Astrocyte (in vitro differentiated cells and primary cell): ENCODE data around the gene GJB3. TPM values are rescaled to one million over a fixed set of nuclear protein-coding genes. Genes with fewer than 3 reads are reported as not detected.

Experiments used
- DNase-seq: peaks from one replicate; pipeline ENCODE4 v3.0.0-alpha.2; 2010; ENCODE audit warnings: low read depth
- FAIRE-seq: peaks from 2 replicates; lab custom pipeline; 2011; peaks lifted over from hg19 to GRCh38; lab: Jason Lieb, UNC
- H2AFZ ChIP-seq: 2 replicates; pipeline ENCODE4 v1.6.0; 2012; ENCODE audit warnings: low read depth, low read length, inconsistent platforms
- H3K27ac ChIP-seq: 2 replicates; pipeline ENCODE4 v1.5.1; 2011; ENCODE audit warnings: low read depth, low read length, inconsistent platforms
- H3K27me3 ChIP-seq: 2 replicates; pipeline ENCODE4 v1.6.0; 2011; ENCODE audit warnings: low read length, inconsistent platforms; ENCODE audit not compliant: insufficient read depth
- H3K36me3 ChIP-seq: 2 replicates; pipeline ENCODE4 v1.5.1; 2011; ENCODE audit warnings: low read length, inconsistent platforms; ENCODE audit not compliant: insufficient read depth
- H3K4me1 ChIP-seq: 2 replicates; pipeline ENCODE4 v1.5.1; 2011; ENCODE audit warnings: low read length, inconsistent platforms; ENCODE audit not compliant: insufficient read depth
- H3K4me2 ChIP-seq: 2 replicates; pipeline ENCODE4 v1.6.0; 2012; ENCODE audit warnings: low read length, inconsistent platforms
- H3K4me3 ChIP-seq: 2 replicates; pipeline ENCODE4 v1.5.1; 2011; ENCODE audit warnings: low read depth, mild to moderate bottlenecking, low read length, inconsistent platforms; ENCODE audit not compliant: insufficient read depth
- H3K79me2 ChIP-seq: 2 replicates; pipeline ENCODE4 v1.6.0; 2012; ENCODE audit warnings: mild to moderate bottlenecking, low read length, inconsistent platforms; ENCODE audit not compliant: insufficient read depth
- H3K9ac ChIP-seq: 2 replicates; pipeline ENCODE4 v1.6.0; 2012; ENCODE audit warnings: mild to moderate bottlenecking, low read length, inconsistent platforms
- H3K9me3 ChIP-seq: 2 replicates; pipeline ENCODE4 v1.5.1; 2012; ENCODE audit warnings: low read depth, mild to moderate bottlenecking, low read length, inconsistent platforms; ENCODE audit not compliant: insufficient read depth
- H4K20me1 ChIP-seq: 2 replicates; pipeline ENCODE4 v1.6.0; 2012; ENCODE audit warnings: low read length, inconsistent platforms; ENCODE audit not compliant: insufficient read depth
- H3K27ac Mint-ChIP-seq: one replicate; pipeline ENCODE4 v1.8.0; 2021; ENCODE audit warnings: mild to moderate bottlenecking, mixed read lengths; ENCODE audit not compliant: unreplicated experiment
- H3K27me3 Mint-ChIP-seq: one replicate; pipeline ENCODE4 v1.8.0; 2021; ENCODE audit warnings: low read depth, mixed read lengths; ENCODE audit not compliant: unreplicated experiment
- H3K36me3 Mint-ChIP-seq: one replicate; pipeline ENCODE4 v1.8.0; 2021; ENCODE audit warnings: low read depth, mixed read lengths; ENCODE audit not compliant: unreplicated experiment
- H3K4me1 Mint-ChIP-seq: one replicate; pipeline ENCODE4 v1.8.0; 2021; ENCODE audit warnings: low read depth, mixed read lengths; ENCODE audit not compliant: unreplicated experiment
- H3K4me3 Mint-ChIP-seq: one replicate; pipeline ENCODE4 v1.8.0; 2021; ENCODE audit warnings: mild to moderate bottlenecking, moderate library complexity, mixed read lengths; ENCODE audit not compliant: unreplicated experiment
- H3K9me3 Mint-ChIP-seq: one replicate; pipeline ENCODE4 v1.8.0; 2021; ENCODE audit warnings: mild to moderate bottlenecking, mixed read lengths; ENCODE audit not compliant: unreplicated experiment
- EZH2 ChIP-seq: IDR thresholded peaks from 2 replicates; pipeline ENCODE4 v1.6.1; 2012; ENCODE audit warnings: mild to moderate bottlenecking, low read length, inconsistent platforms; ENCODE audit not compliant: insufficient read depth
- total RNA-seq: library from RNA; stranded (reverse); gene quantifications from 2 replicates; pipeline ENCODE4 v1.2.1, GENCODE V29; 2021
- TF ChIP-seq, protein P1 (sequence below): IDR thresholded peaks from 2 replicates; pipeline ENCODE4 v1.5.1; 2011; ENCODE audit warnings: low read depth, mild to moderate bottlenecking, inconsistent platforms, low read length, moderate library complexity; ENCODE audit not compliant: insufficient read depth

Gene GJB3
- total RNA-seq, 1 donor from 2014 or later: 0.32 TPM

DNA sequence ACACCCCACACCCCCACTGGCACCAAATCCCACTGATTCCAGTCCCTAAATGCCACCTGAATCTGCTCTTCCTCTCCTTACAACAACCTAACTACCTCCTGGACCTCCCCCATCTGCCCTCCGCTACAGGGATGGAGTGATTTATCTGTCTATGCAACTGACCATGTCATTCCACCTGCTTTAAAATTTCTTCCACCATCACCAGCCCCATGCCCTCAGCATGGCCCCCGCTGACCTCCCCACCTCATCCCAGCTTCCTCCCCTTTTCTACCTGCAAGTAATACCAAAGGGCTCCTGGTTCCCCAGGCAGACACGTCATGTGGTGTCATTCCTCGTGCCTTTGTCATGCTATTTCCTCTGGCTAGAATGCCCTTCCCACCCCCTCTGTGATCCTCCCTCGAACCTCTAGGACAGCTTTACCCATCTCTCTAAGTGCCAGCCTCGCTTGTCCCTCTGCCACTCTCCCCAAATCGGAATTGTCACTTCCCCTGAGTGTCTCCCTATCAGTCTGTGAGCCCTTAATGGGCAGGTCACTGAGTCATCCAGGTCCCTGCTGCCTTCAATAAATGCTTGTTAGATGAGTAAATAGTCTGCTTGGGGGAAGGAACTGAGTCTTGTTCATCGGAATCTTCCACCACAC is 17.8 kb upstream of the GJB3 start:
- H3K27ac Mint-ChIP-seq: peak overlapping the region; percentile 54
- peak; percentile 50 for DNase-seq

DNA sequence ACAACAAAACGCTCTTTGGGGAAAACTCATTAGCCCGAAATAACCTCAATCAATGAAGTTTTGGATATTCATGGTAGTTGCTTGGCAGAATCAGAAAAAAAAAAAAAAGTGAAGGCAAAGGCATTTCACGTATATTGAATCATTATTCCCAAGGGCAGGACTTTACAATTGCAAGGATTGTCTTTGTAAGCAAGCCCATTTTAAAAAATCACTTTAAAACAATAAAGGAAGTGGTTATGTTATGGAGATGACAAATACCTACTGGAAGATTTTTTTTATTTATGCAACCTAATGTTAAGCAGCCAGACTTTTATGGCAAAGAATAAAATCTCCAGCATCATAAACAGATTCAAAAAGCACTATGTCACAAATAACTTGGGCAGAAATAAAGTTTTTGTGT is 12.2 kb upstream of the GJB3 start:
- Histone ChIP-seq H2AFZ (no peak overlapping the region), H3K4me3 (no peak overlapping the region), H3K4me2 (no peak overlapping the region), H3K27ac (no peak overlapping the region), H3K9ac (no peak overlapping the region), H3K4me1 (peaks cover 1% of the 10 kb centered on the region), H4K20me1 (no peaks in the 10 kb centered on the region), H3K9me3 (no peaks in the 10 kb centered on the region), H3K36me3 (no peaks in the 10 kb centered on the region), H3K27me3 (no peaks in the 10 kb centered on the region), H3K79me2 (no peaks in the 10 kb centered on the region)
- Mint-ChIP-seq H3K9me3 (no peaks in the 10 kb centered on the region), H3K36me3 (no peaks in the 10 kb centered on the region), H3K27me3 (no peaks in the 10 kb centered on the region), H3K4me1 (no peaks in the 10 kb centered on the region), H3K27ac (no peak overlapping the region), H3K4me3 (no peak overlapping the region)
- TF ChIP-seq, protein P1, sequence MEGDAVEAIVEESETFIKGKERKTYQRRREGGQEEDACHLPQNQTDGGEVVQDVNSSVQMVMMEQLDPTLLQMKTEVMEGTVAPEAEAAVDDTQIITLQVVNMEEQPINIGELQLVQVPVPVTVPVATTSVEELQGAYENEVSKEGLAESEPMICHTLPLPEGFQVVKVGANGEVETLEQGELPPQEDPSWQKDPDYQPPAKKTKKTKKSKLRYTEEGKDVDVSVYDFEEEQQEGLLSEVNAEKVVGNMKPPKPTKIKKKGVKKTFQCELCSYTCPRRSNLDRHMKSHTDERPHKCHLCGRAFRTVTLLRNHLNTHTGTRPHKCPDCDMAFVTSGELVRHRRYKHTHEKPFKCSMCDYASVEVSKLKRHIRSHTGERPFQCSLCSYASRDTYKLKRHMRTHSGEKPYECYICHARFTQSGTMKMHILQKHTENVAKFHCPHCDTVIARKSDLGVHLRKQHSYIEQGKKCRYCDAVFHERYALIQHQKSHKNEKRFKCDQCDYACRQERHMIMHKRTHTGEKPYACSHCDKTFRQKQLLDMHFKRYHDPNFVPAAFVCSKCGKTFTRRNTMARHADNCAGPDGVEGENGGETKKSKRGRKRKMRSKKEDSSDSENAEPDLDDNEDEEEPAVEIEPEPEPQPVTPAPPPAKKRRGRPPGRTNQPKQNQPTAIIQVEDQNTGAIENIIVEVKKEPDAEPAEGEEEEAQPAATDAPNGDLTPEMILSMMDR: no peak
- TF ChIP-seq EZH2: no peak
- no peak for DNase-seq
- FAIRE-seq: no peak

More for the DNA sequence above, 17.8 kb upstream of the GJB3 start:
- no peaks in the 10 kb centered on the region for H3K9me3 ChIP-seq
- no peak overlapping the region for H3K4me3 ChIP-seq
- H3K79me2 ChIP-seq: no peaks in the 10 kb centered on the region
- H4K20me1 ChIP-seq: no peaks in the 10 kb centered on the region
- peaks cover 10% of the 10 kb centered on the region for H3K4me1 ChIP-seq
- no peak overlapping the region for H3K9ac ChIP-seq
- Mint-ChIP-seq H3K27me3 (no peaks in the 10 kb centered on the region), H3K4me1 (peaks cover 11% of the 10 kb centered on the region), H3K9me3 (no peaks in the 10 kb centered on the region), H3K4me3 (peak overlapping the region; percentile 45), H3K36me3 (peaks cover 2% of the 10 kb centered on the region)
- no peak overlapping the region for H3K27ac ChIP-seq
- peak; percentile 56 for FAIRE-seq
- no peaks in the 10 kb centered on the region for H3K36me3 ChIP-seq
- H3K4me2 ChIP-seq: peak overlapping the region; percentile 71
- no peak overlapping the region for H2AFZ ChIP-seq
- no peaks in the 10 kb centered on the region for H3K27me3 ChIP-seq
- TF ChIP-seq EZH2: no peak
- TF ChIP-seq, protein P1: no peak

DNA sequence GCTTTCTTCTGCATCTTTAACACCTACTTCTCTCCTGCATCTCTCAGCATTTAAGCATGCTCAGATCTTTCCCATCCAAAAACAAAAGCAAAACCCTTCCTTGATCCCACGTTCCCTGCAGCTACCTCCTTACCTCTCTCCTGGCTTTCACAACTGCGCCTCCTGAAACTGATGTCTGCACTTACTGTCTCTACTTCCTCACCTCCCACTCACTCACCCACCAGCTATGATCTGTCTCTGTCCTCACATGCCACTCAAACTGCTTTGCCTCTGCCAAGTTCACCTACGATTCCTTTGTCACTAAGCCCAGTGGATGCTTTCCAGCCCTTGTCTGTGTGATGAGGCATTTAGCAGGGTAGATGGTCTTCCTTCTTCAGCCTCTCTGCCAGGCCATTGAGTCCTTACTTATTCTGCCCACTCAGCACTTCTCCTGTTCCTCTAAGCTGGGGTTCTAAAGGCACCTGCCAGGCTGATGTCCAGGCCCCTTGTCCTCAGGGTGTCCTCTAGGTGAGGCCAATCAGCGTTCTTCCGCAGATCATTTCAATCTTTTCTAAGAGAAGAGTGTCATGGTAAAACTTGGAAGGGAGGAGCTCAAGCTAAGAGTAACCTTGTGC is 10.0 kb upstream of the GJB3 start:
- Histone ChIP-seq H3K9me3 (no peaks in the 10 kb centered on the region), H3K4me2 (no peak overlapping the region), H4K20me1 (no peaks in the 10 kb centered on the region), H3K27ac (no peak overlapping the region), H3K27me3 (peaks cover 2% of the 10 kb centered on the region), H3K4me3 (no peak overlapping the region), H3K9ac (no peak overlapping the region), H3K79me2 (no peaks in the 10 kb centered on the region), H2AFZ (no peak overlapping the region), H3K4me1 (no peaks in the 10 kb centered on the region), H3K36me3 (no peaks in the 10 kb centered on the region)
- no peaks in the 10 kb centered on the region for H3K36me3 Mint-ChIP-seq
- H3K4me3 Mint-ChIP-seq: no peak overlapping the region
- H3K4me1 Mint-ChIP-seq: no peaks in the 10 kb centered on the region
- TF ChIP-seq, protein P1: no peak
- no peak for TF ChIP-seq EZH2
- no peaks in the 10 kb centered on the region for H3K27me3 Mint-ChIP-seq
- DNase-seq (no peak), FAIRE-seq (no peak)
- H3K27ac Mint-ChIP-seq: no peak overlapping the region
- H3K9me3 Mint-ChIP-seq: no peaks in the 10 kb centered on the region
